HuH-7.5 (cell line): ENCODE results near the gene TNNI3K.

Source experiments
- DNase-seq: peaks from one replicate; pipeline ENCODE4 v3.0.0; 2011; ENCODE audit warnings: low spot score

Gene TNNI3K

DNA sequence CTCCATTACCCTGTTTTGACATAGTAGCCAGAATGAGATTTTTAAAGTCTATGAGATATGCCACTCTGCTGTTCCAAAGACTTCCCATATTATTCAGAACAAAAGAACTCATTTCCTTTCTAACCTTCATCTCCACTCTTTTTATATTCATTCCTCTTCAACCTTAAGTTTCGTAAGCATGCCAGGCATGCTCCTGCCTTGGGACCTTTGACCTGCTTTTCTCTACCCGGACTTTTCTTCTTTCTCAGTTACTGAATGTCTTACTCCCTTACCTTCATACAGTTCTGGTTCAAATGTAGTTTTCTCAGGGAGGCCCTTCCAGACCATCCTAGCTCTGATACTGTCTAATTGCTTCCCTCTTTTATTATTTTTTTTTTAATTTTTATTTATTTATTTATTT is 81.1 kb downstream of the TNNI3K start:
- no peak for DNase-seq

GRCh38 chr1:74317663-74318062 is 82.5 kb downstream of the TNNI3K start:
- DNase-seq = no peak

- DNase-seq = no peak
Measured at GRCh38 chr1:74323937-74324473, 88.8 kb downstream of the TNNI3K start.

DNA sequence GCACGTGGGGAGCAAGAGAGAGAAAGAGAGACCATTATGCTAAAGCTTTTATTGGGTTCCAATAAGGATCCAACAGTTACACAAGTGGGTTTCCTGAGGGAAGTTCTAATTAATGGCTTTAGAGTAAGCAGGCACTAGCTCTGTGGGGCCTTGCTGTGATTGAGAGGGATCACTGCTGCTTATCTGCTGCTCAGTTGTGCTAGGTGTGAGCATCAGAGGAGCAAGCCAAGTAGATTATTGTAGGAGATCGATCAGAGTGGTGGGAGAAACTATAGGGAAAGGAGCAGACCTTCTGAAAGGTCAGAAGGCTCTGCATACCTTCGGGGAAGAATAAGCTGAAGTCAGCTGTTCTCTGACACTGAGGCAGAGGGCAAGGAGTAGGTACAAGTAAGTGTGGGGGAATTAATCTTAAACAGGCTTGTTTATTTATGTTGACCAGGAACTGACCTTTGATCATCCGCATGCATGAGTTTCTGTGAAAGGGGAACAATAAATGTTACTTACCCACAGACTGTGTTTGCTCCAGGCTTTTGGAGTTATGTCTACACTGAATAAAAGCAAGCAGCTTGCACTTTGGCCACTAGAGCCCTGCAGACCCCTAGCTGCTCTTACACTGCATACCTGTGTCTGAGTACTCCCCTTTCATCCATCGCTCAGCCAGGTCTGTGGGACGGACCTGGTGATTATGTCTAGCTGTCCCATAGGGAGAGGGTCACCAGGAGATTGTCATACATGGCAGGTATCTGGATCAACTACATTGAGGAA is 89.7 kb downstream of the TNNI3K start:
- no peak for DNase-seq

GRCh38 chr1:74328851-74329250 is 93.7 kb downstream of the TNNI3K start:
- DNase-seq = no peak

GRCh38 chr1:74333244-74333643 is 98.1 kb downstream of the TNNI3K start:
- no peak for DNase-seq

DNA sequence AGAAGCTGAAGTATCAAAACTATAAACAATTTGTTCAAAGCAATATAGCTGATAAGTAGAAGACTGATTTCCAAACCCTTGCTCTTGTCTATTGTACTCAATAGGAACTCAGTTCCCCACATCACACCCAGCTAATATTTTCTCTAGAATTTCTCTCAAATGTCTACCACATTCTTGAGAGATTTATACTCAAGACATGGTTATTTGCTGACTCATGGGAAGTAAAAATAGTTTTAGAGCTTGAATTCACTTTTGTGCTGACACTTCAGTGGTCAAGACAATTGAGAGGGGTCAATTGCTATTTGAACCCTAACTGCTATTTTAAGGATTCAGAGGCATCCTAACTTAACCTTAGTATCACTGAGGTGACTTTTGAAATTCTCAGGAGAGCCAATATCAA is 99.0 kb downstream of the TNNI3K start:
- no peak for DNase-seq

GRCh38 chr1:74340656-74341055 is 105.5 kb downstream of the TNNI3K start:
- no peak for DNase-seq

- no peak for DNase-seq
Measured at GRCh38 chr1:74341702-74342339, 106.6 kb downstream of the TNNI3K start.

DNA sequence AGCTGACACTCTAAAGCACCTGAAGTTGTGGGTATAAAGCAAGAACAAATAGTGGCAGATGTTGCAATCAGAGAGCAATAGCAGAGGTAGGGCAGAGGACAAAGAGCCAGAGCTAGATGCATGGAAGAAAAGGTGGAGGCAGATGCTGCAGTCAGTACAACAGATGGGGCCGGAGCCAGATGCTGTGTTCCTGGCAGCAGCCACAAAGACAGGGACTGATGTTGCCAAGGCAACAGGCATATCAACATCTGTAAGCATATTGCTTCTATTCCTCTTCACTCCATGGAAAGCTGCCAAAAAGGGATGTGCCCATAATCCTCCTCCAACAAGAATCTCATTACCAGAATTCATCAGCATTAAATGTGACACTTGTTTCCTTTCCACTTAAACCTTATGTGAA is 108.0 kb downstream of the TNNI3K start:
- DNase-seq = no peak

DNA sequence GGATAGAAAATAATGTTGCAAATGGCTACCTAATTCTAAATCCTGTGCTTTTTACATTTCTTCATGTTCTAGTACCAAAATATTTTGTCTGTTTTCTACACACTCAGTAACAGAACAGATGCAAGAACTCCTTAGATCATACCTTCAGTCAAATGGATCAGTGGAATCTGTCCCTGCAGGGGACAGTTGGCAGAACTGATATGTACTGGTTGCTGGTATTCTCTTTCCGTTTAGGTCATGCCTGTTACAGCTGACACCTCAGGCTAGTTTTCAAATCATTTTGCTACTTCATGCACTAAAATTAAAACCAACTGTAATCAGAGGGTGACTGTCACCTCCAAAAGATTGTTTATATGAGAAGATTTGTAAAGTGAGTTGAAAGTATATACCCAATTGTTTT is 109.2 kb downstream of the TNNI3K start:
- no peak for DNase-seq

- DNase-seq = peak; percentile 7
Measured at GRCh38 chr1:74356493-74356892, 121.3 kb downstream of the TNNI3K start.

GRCh38 chr1:74357150-74357549 is 122.0 kb downstream of the TNNI3K start:
- DNase-seq = no peak

- DNase-seq = no peak
Measured at GRCh38 chr1:74357756-74358155, 122.6 kb downstream of the TNNI3K start.

DNA sequence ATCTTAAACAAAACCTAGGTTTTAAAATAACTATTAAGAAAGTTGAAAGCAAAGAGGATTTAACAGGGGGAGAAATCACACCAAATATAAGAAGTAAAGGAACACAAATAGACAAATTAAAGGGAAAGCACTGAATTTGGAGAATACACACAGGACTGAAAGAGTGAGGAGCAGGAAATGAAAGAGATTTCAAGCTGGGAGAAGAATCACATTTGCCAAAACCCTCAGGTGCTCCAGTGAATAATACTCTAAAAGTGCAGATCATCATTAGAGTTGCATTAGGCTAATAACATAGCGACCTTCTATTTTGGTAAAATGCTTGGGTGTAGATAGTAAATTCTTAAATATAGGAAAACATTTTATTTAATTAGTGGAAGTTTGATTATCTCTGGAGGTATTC is 127.5 kb downstream of the TNNI3K start:
- DNase-seq = no peak

- DNase-seq = no peak
Measured at GRCh38 chr1:74363220-74363619, 128.0 kb downstream of the TNNI3K start.

DNA sequence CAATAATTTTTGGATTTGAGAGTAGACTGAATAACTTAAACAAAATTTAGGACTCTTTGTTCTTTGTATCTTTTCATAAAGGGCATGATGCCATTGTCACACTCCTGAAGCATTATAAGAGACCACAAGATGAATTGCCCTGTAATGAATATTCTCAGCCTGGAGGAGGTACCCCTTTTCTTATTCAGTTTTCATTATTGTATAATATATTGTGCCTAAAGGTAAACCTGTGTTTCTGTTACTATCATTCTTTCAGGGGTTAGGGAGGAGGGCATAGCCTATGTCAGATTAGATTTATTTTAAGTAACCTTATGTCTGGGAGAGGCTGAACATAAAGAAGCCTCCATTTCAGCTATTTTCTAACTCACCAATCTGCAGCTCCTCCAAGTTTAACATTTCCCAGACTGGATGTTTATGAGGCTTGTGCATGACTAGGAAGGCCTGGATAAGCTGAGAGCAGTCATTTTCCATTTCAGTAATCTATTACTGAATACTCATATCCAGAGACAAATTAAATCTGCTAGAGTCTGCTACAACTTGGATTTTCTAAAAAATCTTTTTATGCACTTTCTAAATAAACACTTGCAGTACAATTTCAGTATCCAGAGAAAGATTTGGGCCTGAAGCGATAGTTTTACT is 132.1 kb downstream of the TNNI3K start:
- no peak for DNase-seq

DNA sequence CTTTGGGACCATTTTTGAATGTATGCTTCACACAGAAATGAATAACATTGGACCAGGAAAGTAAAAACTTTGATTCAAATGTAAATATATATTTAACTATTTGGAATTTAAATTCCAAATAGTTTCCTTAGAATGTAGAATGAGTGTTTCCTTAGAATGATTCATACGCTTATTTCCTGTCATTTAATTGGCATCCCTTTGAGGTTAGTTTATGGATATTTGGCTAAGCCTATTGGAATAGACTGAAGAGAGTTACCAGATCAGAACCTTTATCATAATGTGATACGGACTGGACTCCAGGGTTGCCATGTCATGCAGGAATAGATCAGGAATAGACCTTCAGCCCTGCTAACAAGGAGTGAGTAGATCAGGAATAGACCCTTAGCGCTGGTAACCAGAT is 133.1 kb downstream of the TNNI3K start:
- no peak for DNase-seq

DNA sequence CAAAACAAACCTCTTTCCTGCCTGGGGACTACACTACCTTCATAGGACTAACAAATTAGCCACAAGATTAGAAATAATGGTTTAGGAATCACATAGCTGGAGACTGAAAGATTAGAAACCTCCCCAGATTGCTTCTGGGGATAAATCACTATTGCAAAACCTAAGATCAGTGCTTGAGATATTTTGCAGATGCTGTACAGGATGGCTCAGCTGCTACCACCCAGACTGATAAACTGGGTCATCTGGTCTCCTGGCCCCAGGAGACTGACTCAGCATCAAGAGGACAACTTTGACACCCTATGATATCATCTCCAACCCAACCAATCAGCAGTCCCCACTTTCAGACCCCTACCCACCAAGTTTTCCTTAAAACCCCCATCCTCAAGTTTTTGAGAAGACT is 140.2 kb downstream of the TNNI3K start:
- DNase-seq = no peak

GRCh38 chr1:74380252-74380651 is 145.1 kb downstream of the TNNI3K start:
- DNase-seq = no peak

DNA sequence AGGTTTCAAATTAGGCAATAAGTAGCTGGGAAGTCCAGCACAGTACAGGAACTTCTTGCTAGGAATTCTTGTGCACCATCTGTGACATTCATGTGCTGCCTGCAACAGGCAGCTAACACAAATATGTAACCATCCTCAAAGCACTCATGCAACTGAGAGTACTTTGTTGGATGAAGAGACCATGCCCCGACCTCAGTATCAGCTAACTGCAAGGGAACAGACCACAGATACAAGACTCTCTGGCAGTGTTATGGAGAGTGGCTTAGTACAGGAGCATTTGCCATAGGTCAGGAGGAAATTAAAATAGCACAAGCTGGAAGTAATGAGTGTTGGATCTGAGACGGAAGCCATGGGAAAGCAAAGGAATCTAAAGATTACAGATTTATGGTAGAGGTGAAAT is 153.7 kb downstream of the TNNI3K start:
- no peak for DNase-seq

DNA sequence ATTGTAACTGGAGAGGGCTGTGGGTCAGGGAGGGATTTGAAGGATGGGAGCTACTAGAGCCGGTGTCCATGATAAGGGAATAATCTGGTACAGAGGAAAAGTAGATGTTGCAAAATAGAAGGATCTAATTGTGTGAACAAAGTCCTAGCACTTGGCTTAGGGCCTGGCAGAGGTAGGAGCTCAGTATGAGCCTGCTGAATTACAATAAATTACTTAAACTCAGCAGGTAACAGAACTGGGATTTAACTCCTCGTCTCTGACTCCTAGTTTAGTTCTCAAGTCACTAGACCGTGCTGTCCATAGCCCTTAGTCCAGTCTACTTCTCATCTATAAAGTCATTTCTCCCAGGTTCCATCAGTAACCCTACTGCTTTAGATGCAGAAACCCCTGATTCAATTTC is 157.0 kb downstream of the TNNI3K start:
- DNase-seq = no peak

DNA sequence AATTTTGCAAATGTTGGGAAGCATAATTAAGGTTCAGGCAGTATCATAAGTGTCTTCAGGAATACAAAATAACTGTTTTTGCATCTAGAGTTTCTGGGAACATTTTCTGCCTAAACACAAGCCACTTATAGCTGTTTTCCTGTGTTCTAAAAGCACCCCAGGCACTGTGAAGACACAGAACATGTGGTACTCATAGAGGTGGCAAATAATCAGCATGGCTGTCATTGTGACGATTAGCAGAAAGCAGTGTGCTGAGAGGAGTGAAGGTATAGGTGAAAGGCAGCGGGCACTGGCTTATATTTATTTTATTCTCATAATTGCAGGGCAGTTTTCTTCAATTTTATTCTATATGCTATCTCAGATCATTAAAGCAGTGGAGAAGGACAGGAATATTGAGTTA is 157.7 kb downstream of the TNNI3K start:
- DNase-seq = no peak
